Fibroblast of the aortic adventitia (primary cell): ENCODE results near the gene ERICH6. TPM values are rescaled to one million over a fixed set of nuclear protein-coding genes. Genes with fewer than 3 reads are reported as not detected.
"Not testable (repeated sequence)": the region's sequence is repeated elsewhere in the genome, so short reads cannot be mapped to it uniquely, and the experiment has no call there.

Experiments used
- DNase-seq: peaks from one replicate; pipeline ENCODE4 v3.0.0-alpha.2; 2010; ENCODE audit warnings: low read depth
- H3K4me3 ChIP-seq: 2 replicates; pipeline ENCODE4 v1.5.1; 2011; ENCODE audit warnings: low read depth, mild to moderate bottlenecking, control low read depth, low read length, moderate library complexity
- total RNA-seq: library from RNA; depleted of rRNA; stranded (reverse); fragments of >200 nt; gene quantifications from 2 replicates; pipeline ENCODE4 v1.2.3, GENCODE V29; 2012; ENCODE audit warnings: low replicate concordance
- TF ChIP-seq, protein P1 (sequence below): IDR thresholded peaks from 2 replicates; pipeline ENCODE4 v1.5.1; 2011; ENCODE audit warnings: mild to moderate bottlenecking, low read length, control low read depth, inconsistent platforms; ENCODE audit not compliant: insufficient read depth

Gene ERICH6
- total RNA-seq, 1 donor: 0.18 TPM

DNA sequence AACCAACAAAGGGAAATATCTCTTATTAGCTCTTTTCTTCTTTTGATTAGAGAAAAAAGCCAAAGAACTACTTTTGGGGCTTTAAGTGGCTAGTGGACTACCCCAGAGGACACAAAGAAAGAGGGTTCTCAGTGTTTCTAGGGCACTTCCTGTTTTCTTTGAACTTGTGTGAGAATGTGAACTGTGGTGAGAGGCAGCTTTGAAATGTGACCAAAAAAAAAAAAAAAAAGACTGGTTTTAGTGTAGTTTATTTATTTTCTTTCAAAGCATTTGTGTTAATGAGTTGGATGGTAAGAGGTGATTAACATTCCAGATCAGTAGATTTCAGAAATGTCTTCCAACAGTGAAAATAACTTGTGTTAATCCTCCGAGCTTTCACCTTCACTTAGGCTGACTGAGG lies 68.2 kb downstream of the ERICH6 start:
- DNase-seq: no peak
- no peak overlapping the region for H3K4me3 ChIP-seq
- TF ChIP-seq, protein P1, sequence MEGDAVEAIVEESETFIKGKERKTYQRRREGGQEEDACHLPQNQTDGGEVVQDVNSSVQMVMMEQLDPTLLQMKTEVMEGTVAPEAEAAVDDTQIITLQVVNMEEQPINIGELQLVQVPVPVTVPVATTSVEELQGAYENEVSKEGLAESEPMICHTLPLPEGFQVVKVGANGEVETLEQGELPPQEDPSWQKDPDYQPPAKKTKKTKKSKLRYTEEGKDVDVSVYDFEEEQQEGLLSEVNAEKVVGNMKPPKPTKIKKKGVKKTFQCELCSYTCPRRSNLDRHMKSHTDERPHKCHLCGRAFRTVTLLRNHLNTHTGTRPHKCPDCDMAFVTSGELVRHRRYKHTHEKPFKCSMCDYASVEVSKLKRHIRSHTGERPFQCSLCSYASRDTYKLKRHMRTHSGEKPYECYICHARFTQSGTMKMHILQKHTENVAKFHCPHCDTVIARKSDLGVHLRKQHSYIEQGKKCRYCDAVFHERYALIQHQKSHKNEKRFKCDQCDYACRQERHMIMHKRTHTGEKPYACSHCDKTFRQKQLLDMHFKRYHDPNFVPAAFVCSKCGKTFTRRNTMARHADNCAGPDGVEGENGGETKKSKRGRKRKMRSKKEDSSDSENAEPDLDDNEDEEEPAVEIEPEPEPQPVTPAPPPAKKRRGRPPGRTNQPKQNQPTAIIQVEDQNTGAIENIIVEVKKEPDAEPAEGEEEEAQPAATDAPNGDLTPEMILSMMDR: no peak

DNA sequence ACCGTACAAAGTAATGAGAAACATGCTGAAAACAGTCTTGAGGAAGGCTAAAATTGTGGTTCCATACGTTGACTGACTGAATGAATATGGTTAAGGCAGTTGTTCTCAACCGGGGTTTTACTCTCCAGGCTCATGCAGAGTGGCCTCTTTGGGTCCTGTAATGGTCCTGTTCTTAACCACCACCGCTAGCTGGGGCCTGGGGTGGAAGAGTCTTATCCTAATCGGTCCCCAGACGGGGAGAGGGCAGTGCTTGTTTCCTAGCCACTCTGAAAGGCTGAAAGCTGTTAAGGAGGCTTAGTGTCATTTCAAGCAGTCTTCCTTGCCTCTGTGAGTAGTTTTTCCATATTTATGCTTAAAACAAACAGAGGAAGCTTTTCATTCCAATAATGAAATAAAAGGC lies 68.6 kb downstream of the ERICH6 start:
- TF ChIP-seq, protein P1: no peak
- DNase-seq: no peak
- no peak overlapping the region for H3K4me3 ChIP-seq

DNA sequence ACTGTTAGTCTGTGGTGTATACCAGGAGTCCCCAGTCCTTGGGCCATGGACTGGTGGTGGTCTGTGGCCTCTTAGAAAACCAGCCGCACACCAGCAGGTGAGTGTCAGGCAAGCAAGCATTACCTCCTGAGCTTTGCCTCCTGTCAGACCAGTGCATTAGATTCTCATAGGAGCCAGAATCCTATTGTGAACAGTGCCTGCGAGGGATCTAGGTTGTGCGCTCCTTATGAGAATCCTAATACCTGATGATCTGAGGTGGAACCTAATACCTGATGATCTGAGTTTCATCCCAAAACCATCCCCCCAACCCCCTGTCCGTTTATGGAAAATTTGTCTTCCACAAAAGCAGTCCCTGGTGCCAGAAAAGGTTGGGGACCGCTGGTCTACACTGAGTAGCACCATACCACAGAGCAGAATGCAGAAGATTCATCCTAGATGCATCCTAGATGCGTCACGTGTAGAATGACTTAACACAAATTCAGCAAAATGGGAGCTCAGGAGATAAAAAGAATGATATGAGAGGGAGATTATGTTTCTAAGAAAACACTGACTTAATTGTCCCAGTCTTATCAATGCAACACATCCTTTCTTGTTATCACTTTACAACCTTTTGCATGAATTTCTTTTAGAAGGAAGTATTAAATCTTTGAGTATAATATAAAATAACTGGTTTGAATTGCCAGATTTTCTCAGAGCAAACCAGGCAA lies 72.1 kb downstream of the ERICH6 start:
- H3K4me3 ChIP-seq: no peak overlapping the region
- TF ChIP-seq, protein P1: no peak
- no peak for DNase-seq

DNA sequence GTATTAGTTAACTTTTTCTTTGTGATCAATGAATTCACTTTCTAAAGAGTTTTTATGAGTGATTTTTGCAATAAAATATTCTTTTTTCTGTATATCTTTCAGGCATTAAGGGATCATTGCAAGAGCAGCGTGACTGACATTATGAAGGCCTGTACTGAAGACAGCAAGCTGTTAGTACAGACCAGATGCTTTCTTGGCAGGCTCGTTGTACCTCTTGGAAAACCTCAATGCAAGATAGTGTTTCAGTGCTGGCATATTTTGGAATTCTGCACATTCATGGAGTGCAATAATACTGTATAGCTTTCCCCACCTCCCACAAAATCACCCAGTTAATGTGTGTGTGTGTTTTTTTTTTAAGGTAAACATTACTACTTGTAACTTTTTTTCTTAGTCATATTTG lies 76.2 kb downstream of the ERICH6 start:
- no peak overlapping the region for H3K4me3 ChIP-seq
- DNase-seq: peak; percentile 59
- TF ChIP-seq, protein P1: no peak

- DNase-seq: no peak
- H3K4me3 ChIP-seq: no peak overlapping the region
- TF ChIP-seq, protein P1: no peak
Observed at GRCh38 chr3:150626148-150626930, 77.4 kb downstream of the ERICH6 start.

DNA sequence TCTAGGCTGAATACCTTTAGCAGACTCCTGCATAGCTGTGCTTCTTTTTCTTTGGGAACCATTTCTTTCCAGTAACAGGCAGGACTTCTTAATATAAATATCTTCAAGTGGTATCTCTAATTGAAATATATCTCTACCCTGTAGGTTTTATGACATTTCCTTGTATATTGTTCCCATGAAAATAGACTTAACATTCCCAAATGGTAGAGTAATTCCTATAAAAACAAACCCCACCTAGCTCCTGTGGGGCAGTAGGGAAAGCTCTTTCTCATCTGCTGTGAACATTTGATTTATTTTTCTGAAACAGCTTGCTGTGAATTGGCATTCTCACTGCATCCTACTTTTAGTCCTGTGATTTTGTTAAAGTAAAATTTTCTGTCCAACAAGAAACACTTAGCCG lies 79.8 kb downstream of the ERICH6 start:
- TF ChIP-seq, protein P1: no peak
- DNase-seq: peak; percentile 50
- no peak overlapping the region for H3K4me3 ChIP-seq

- not testable (repeated sequence) for H3K4me3 ChIP-seq, DNase-seq
Observed at GRCh38 chr3:150622955-150623354, 80.8 kb downstream of the ERICH6 start.
